H4 (cell line): ENCODE measurements around the gene PLPPR1. TPM values are rescaled to one million over a fixed set of nuclear protein-coding genes. Genes with fewer than 3 reads are reported as not detected.

Source experiments
- DNase-seq: peaks from one replicate; pipeline ENCODE4 v3.0.0-alpha.2; 2015; ENCODE audit warnings: low spot score
- total RNA-seq: library from RNA; depleted of rRNA; stranded (reverse); fragments of >200 nt; shearing (Covaris generic); gene quantifications from 2 replicates; pipeline ENCODE4 v1.2.3, GENCODE V29; 2014

The PLPPR1 gene
- total RNA-seq, 1 experiment from 2014 or later: not detected

- no peak for DNase-seq
These were observed 19.4 kb downstream of the PLPPR1 start for GRCh38 chr9:101047848-101048397.

- no peak for DNase-seq
These were observed 22.1 kb downstream of the PLPPR1 start for GRCh38 chr9:101050650-101051049.

- DNase-seq: no peak
These were observed 26.1 kb downstream of the PLPPR1 start for GRCh38 chr9:101054657-101055056.

DNA sequence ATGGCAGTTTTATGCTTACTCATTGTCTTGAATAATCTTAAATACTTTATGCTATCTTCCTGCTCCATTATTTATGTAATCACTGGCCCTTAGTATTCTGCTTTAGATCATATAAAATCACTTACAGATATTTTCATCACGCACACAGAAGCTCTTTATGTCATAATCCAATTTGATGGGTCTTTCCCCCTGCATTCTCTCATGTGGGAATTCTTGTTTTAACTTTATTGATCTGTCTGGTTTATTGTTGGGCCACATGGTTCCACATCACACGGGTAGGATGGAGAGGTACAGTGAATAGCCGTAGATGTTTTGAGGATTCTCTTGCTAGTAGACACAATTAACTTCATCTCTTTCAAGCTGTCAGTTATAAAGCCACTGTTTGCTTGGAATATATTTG, 27.0 kb downstream of the PLPPR1 start:
- no peak for DNase-seq

DNA sequence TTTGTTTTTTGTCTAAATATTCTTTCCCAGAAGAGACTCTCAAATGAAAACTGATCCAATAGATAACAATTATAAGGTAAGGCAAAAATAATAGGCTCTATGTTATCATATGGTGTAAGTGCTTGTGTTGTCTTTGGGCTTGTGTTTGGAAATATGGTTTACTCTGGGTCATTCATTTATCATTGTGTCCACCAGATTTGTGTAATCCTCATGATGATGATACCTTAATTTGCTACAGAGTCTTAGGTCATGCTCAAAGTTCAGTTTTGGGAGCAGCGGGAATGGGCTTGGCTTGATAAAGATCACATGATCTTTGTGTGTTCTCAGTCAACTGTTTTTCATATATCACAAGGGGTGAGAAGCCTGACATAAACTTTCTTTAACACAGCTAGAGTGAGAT, 34.2 kb downstream of the PLPPR1 start:
- DNase-seq: no peak

DNA sequence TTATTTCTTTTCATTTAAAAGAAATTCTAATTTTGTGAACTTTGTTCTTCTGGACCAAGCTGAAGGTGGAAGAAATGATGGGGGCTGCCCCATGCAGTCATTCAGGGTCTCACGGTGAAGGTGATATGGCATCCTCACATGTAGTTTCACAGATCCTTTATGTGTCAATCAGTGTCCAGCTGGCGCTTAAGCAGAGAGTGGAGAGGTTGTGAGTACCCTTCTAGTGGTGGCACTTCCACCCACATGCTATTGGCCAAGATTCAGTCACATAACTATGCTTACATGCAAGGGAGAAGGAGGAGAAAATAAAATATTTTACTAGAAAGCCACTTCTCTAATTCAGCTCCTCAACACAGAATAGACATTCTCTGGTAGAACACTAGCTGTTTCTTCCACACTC, 34.7 kb downstream of the PLPPR1 start:
- no peak for DNase-seq

DNA sequence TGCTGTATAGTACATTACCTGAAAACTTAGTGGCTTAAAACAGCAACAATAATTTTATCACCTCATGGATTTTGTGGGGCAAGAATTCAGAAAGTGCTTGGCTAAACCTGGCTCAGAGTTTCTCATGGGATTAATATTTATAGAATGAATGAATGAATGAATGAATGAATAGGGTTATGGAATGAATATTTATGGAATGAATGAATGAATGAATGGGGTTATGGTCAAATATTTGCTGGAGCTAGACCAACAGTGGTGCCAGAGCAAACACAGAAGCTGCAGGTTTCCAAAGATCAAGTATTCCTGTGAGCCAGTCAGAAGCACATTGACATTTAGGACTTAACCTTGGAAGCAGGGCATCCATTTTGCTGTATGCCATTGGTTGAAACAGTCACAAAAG, 35.7 kb downstream of the PLPPR1 start:
- no peak for DNase-seq

DNA sequence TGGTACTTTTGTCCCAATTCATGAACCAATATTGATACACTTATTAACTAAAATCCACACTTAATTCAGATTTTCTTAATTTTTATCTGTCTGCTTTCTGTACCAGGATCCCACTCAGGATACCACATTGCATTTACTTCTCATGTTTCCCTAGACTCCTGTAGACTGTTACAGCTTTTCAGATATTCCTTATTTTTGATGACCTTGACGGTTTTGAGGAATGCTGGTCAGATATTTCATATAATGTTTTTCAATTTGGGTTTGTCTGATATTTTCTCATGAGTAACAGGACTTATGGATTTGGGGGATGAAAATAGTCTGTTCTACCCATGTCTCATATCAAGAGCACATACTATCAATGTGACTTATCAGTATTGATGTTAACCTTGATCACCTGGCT, 37.4 kb downstream of the PLPPR1 start:
- DNase-seq: no peak

GRCh38 chr9:101068696-101069095, 40.2 kb downstream of the PLPPR1 start:
- no peak for DNase-seq

DNA sequence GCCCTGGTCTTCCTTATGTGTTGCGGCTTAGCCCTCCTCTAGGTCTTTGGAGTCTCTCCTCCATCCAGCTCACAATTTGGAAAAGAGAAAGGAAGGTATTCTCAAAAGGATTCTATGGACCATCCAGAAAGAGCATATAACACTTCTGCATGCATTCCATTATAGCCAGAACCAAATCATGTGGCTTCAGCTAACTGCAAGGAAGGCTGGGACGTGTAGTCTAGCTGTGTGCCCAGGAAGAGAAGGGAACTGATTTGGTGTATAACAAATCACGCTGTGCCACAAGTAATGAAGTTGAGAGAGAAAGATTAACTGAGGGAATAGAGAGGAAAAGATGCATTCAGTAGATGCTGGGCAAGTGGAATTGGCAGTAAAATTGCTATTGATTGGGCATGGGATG, 43.7 kb downstream of the PLPPR1 start:
- no peak for DNase-seq

GRCh38 chr9:101073122-101073521, 44.6 kb downstream of the PLPPR1 start:
- DNase-seq: no peak

DNA sequence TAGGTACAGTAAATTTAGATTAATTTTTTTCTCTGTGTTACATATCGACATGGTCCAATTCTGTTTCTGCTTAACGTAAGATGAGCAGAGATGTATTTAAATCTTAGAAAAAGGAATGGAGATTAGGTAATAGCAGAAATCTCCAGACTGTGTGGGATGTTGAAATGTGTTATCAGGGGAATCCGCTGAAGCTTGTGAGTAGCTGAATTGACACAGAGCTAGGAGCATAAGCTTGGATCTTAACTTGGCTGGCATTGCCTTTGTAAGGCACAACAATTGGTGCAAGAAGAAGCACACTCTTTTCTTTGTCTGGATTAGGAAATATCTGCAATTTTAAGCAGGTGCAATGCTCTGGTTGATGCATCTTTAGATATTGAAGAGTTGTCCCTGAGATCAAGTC, 53.1 kb downstream of the PLPPR1 start:
- no peak for DNase-seq

DNA sequence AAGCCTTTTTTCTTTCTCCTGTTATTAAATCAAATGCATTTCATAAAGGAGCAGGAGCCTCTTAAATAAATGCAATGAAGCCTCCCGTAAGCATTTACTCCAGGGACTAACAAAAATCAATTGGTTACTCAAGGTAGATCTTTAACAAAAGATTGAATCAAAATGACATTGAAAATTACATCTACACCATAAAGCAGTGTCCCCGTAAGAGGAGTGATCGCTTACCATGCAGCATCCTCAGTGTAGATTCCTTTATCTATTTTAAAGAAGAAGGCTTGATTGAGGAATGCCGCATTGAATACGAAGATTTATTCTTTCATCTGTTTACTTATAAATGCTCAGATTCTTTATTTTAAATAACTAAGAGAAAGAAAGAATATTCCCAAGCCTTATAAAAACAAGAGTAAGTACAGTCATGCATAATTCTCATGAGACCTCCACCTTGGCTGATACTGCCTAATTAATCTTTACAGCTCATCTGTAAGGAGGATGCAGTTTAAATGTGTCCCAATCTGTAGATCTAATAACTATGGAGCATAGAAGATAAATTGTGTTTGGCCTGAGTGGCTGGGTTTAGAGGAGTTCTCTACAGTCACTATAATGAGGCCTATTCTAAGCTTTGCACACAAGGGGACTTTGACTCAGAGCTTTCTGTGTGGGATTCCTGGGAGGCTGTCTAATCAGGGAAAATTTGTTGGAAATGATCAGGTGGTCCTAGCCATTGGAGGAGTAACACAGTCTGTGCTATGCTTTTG, 55.1 kb downstream of the PLPPR1 start:
- DNase-seq: no peak

DNA sequence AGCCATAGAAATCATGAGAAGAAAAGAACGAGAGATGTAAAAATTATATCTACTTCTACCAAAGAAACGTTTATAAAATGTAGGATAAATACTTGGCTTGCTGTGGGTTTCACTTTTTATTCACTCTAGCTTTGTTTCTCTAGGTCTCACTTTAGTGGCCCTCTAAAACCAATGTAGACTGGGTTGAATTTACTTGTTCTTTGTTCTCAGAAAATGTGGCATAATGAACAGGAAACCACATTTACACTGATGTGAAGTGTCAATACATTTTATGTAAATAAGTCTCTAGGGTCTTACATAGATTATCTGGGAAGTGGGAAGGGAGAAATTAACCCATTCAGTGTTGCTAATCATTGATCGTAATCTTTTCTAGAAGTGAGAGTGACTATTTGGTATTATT, 58.9 kb downstream of the PLPPR1 start:
- DNase-seq: no peak

DNA sequence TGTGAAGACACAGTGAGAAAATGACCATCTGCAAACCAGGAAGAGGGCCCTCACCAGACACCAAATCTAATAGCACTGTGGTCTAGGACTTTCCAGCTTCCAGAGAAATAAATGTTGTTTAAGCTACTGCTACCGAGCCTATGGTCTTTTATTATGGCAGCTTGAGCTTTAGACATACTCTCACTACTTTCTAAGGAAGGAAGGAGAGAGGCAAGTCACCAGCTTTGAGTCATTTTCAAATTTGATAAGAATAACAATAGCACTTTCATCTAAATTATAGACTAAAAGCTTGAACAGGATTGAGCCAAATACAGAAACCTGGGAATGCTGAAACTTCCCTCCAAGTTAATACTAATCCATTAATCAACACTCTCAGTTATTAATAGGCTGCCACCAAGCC, 64.4 kb downstream of the PLPPR1 start:
- DNase-seq: no peak

- no peak for DNase-seq
These were observed 65.1 kb downstream of the PLPPR1 start for GRCh38 chr9:101093620-101094019.

- DNase-seq: no peak
These were observed 66.2 kb downstream of the PLPPR1 start for GRCh38 chr9:101094686-101095085.

GRCh38 chr9:101097210-101097609, 68.7 kb downstream of the PLPPR1 start:
- DNase-seq: no peak

- no peak for DNase-seq
These were observed 69.9 kb downstream of the PLPPR1 start for GRCh38 chr9:101098392-101098791.

- no peak for DNase-seq
These were observed 85.8 kb downstream of the PLPPR1 start for GRCh38 chr9:101114317-101114716.

DNA sequence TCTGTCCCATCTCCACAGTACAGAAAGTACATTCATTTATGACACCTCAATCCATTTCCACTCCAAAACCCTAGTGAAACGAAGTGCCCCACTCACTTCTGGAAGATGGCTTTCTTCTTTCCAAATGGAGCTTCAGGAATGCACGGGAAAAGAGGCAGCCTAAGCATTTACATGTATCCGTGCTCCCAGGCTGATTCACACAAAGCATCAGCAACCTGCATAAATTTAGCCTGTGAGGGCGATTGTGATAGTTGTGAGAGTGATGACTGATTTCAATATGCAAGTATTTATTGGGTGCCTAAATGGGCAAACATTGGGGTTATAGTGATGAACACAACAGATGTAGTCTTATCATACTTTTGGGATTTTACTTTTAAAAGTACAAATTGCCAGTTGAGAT, 86.6 kb downstream of the PLPPR1 start:
- no peak for DNase-seq

- no peak for DNase-seq
These were observed 88.6 kb downstream of the PLPPR1 start for GRCh38 chr9:101117161-101117560.

DNA sequence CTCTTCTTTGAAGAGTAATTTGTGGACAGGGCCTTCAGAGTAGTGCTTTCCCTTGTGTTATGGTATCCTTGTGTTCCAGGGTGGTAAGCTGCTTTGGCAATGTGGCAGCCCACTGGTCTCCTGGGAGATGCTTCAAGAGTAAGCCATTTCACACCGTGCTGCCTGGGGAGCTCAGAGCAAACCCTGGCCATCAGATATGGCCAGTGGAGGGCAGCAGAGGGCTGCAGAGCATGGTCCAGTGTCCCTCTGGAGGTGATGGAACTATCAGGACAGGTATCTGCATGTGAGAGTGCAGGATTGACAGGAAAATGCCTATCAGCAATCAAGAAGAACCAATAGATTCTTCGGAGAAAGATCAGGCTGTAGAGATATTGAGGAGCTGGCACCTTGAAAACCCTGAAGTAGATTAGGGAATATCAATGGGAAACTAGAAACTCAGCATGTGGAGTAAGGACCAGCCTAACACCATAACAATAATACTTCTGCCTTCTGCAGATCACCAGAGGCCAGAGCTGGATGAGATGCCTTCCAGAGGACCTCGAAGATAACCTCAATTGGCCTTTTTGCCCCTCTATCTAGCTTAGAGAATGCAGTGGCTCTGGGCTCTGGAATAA, 90.8 kb downstream of the PLPPR1 start:
- no peak for DNase-seq
